Astrocyte (in vitro differentiated cells and primary cell): ENCODE results near the gene EMC6. TPM values are rescaled to one million over a fixed set of nuclear protein-coding genes. Genes with fewer than 3 reads are reported as not detected.

Experiments
- DNase-seq: peaks from one replicate; pipeline ENCODE4 v3.0.0-alpha.2; 2010; ENCODE audit warnings: low read depth
- FAIRE-seq: peaks from 2 replicates; lab custom pipeline; 2011; peaks lifted over from hg19 to GRCh38; lab: Jason Lieb, UNC
- H2AFZ ChIP-seq: 2 replicates; pipeline ENCODE4 v1.6.0; 2012; ENCODE audit warnings: low read depth, low read length, inconsistent platforms
- H3K27ac ChIP-seq: 2 replicates; pipeline ENCODE4 v1.5.1; 2011; ENCODE audit warnings: low read depth, low read length, inconsistent platforms
- H3K27me3 ChIP-seq: 2 replicates; pipeline ENCODE4 v1.6.0; 2011; ENCODE audit warnings: low read length, inconsistent platforms; ENCODE audit not compliant: insufficient read depth
- H3K36me3 ChIP-seq: 2 replicates; pipeline ENCODE4 v1.5.1; 2011; ENCODE audit warnings: low read length, inconsistent platforms; ENCODE audit not compliant: insufficient read depth
- H3K4me1 ChIP-seq: 2 replicates; pipeline ENCODE4 v1.5.1; 2011; ENCODE audit warnings: low read length, inconsistent platforms; ENCODE audit not compliant: insufficient read depth
- H3K4me2 ChIP-seq: 2 replicates; pipeline ENCODE4 v1.6.0; 2012; ENCODE audit warnings: low read length, inconsistent platforms
- H3K4me3 ChIP-seq: 2 replicates; pipeline ENCODE4 v1.5.1; 2011; ENCODE audit warnings: low read depth, mild to moderate bottlenecking, low read length, inconsistent platforms; ENCODE audit not compliant: insufficient read depth
- H3K79me2 ChIP-seq: 2 replicates; pipeline ENCODE4 v1.6.0; 2012; ENCODE audit warnings: mild to moderate bottlenecking, low read length, inconsistent platforms; ENCODE audit not compliant: insufficient read depth
- H3K9ac ChIP-seq: 2 replicates; pipeline ENCODE4 v1.6.0; 2012; ENCODE audit warnings: mild to moderate bottlenecking, low read length, inconsistent platforms
- H3K9me3 ChIP-seq: 2 replicates; pipeline ENCODE4 v1.5.1; 2012; ENCODE audit warnings: low read depth, mild to moderate bottlenecking, low read length, inconsistent platforms; ENCODE audit not compliant: insufficient read depth
- H4K20me1 ChIP-seq: 2 replicates; pipeline ENCODE4 v1.6.0; 2012; ENCODE audit warnings: low read length, inconsistent platforms; ENCODE audit not compliant: insufficient read depth
- H3K27ac Mint-ChIP-seq: one replicate; pipeline ENCODE4 v1.8.0; 2021; ENCODE audit warnings: mild to moderate bottlenecking, mixed read lengths; ENCODE audit not compliant: unreplicated experiment
- H3K27me3 Mint-ChIP-seq: one replicate; pipeline ENCODE4 v1.8.0; 2021; ENCODE audit warnings: low read depth, mixed read lengths; ENCODE audit not compliant: unreplicated experiment
- H3K36me3 Mint-ChIP-seq: one replicate; pipeline ENCODE4 v1.8.0; 2021; ENCODE audit warnings: low read depth, mixed read lengths; ENCODE audit not compliant: unreplicated experiment
- H3K4me1 Mint-ChIP-seq: one replicate; pipeline ENCODE4 v1.8.0; 2021; ENCODE audit warnings: low read depth, mixed read lengths; ENCODE audit not compliant: unreplicated experiment
- H3K4me3 Mint-ChIP-seq: one replicate; pipeline ENCODE4 v1.8.0; 2021; ENCODE audit warnings: mild to moderate bottlenecking, moderate library complexity, mixed read lengths; ENCODE audit not compliant: unreplicated experiment
- H3K9me3 Mint-ChIP-seq: one replicate; pipeline ENCODE4 v1.8.0; 2021; ENCODE audit warnings: mild to moderate bottlenecking, mixed read lengths; ENCODE audit not compliant: unreplicated experiment
- CTCF ChIP-seq: IDR thresholded peaks from 2 replicates; pipeline ENCODE4 v1.5.1; 2011; ENCODE audit warnings: low read depth, mild to moderate bottlenecking, inconsistent platforms, low read length, moderate library complexity; ENCODE audit not compliant: insufficient read depth
- EZH2 ChIP-seq: IDR thresholded peaks from 2 replicates; pipeline ENCODE4 v1.6.1; 2012; ENCODE audit warnings: mild to moderate bottlenecking, low read length, inconsistent platforms; ENCODE audit not compliant: insufficient read depth
- total RNA-seq: library from RNA; stranded (reverse); gene quantifications from 2 replicates; pipeline ENCODE4 v1.2.1, GENCODE V29; 2021

The EMC6 gene
- total RNA-seq, 1 donor from 2014 or later: 52.2 TPM

- H3K27me3 ChIP-seq: no peaks in the 10 kb centered on the region
- peak overlapping the region; percentile 53 for H3K27ac Mint-ChIP-seq
- H3K27ac ChIP-seq: no peak overlapping the region
- peaks cover 9% of the 10 kb centered on the region for H4K20me1 ChIP-seq
- H3K4me3 Mint-ChIP-seq: peak overlapping the region; percentile 57
- no peaks in the 10 kb centered on the region for H3K4me1 ChIP-seq
- H3K79me2 ChIP-seq: no peaks in the 10 kb centered on the region
- H3K36me3 Mint-ChIP-seq: peaks cover 21% of the 10 kb centered on the region
- peaks cover 13% of the 10 kb centered on the region for H3K36me3 ChIP-seq
- H3K27me3 Mint-ChIP-seq: no peaks in the 10 kb centered on the region
- no peak for TF ChIP-seq EZH2
- peak; percentile 32 for TF ChIP-seq CTCF
- peaks cover 5% of the 10 kb centered on the region for H3K4me1 Mint-ChIP-seq
- H2AFZ ChIP-seq: no peak overlapping the region
- DNase-seq: peak; percentile 20
- H3K9me3 Mint-ChIP-seq: no peaks in the 10 kb centered on the region
- no peak overlapping the region for H3K4me2 ChIP-seq
- FAIRE-seq: no peak
- H3K4me3 ChIP-seq: no peak overlapping the region
- no peak overlapping the region for H3K9ac ChIP-seq
- no peaks in the 10 kb centered on the region for H3K9me3 ChIP-seq
These were observed 20.6 kb upstream of the EMC6 start for GRCh38 chr17:3647769-3648555.

- Histone ChIP-seq H3K36me3 (no peaks in the 10 kb centered on the region), H3K4me1 (peaks cover 17% of the 10 kb centered on the region), H3K9ac (no peak overlapping the region), H2AFZ (no peak overlapping the region), H3K27me3 (no peaks in the 10 kb centered on the region), H3K9me3 (no peaks in the 10 kb centered on the region), H4K20me1 (peaks cover 14% of the 10 kb centered on the region), H3K79me2 (no peaks in the 10 kb centered on the region), H3K4me3 (no peak overlapping the region), H3K27ac (no peak overlapping the region), H3K4me2 (no peak overlapping the region)
- Mint-ChIP-seq H3K27ac (no peak overlapping the region), H3K9me3 (no peaks in the 10 kb centered on the region), H3K4me1 (peaks cover 6% of the 10 kb centered on the region), H3K36me3 (peaks cover 5% of the 10 kb centered on the region), H3K4me3 (no peak overlapping the region), H3K27me3 (no peaks in the 10 kb centered on the region)
- DNase-seq (no peak), FAIRE-seq (no peak)
- TF ChIP-seq EZH2: no peak
- no peak for TF ChIP-seq CTCF
These were observed 12.8 kb upstream of the EMC6 start for GRCh38 chr17:3655766-3656165.

GRCh38 chr17:3656353-3656752 lies 12.3 kb upstream of the EMC6 start:
- Histone ChIP-seq H2AFZ (no peak overlapping the region), H3K79me2 (no peaks in the 10 kb centered on the region), H3K9me3 (no peaks in the 10 kb centered on the region), H3K4me3 (no peak overlapping the region), H3K27me3 (no peaks in the 10 kb centered on the region), H3K4me2 (no peak overlapping the region), H3K9ac (no peak overlapping the region), H3K27ac (no peak overlapping the region), H4K20me1 (peaks cover 20% of the 10 kb centered on the region), H3K36me3 (no peaks in the 10 kb centered on the region), H3K4me1 (peaks cover 17% of the 10 kb centered on the region)
- Mint-ChIP-seq H3K9me3 (no peaks in the 10 kb centered on the region), H3K4me1 (peaks cover 6% of the 10 kb centered on the region), H3K27me3 (no peaks in the 10 kb centered on the region), H3K4me3 (no peak overlapping the region), H3K27ac (peak overlapping the region; percentile 4), H3K36me3 (peaks cover 5% of the 10 kb centered on the region)
- DNase-seq (no peak), FAIRE-seq (no peak)
- TF ChIP-seq EZH2 (no peak), CTCF (no peak)
